GM18951 (cell line): ENCODE measurements around the gene SIX6.

Experiments used
- POLR2A ChIP-seq: IDR thresholded peaks from 4 replicates; pipeline ENCODE4 v1.6.1; 2011; ENCODE audit warnings: mild to moderate bottlenecking; ENCODE audit not compliant: insufficient read length, insufficient read depth; ENCODE audit errors: extremely low read depth
- in situ Hi-C: fragments of 300-500 bp; cut with MboI; formaldehyde crosslinking; loops from one replicate; pipeline ENCODE4 v1.12.0; 2022; ENCODE audit warnings: low sequenced_read_pairs, mixed read lengths, inconsistent platforms; ENCODE audit not compliant: unreplicated experiment

The SIX6 gene

GRCh38 chr14:60506985-60507829, 1.7 kb upstream of the SIX6 start:
- TF ChIP-seq POLR2A: no peak
- in situ Hi-C loops: no loop called here

- no peak for TF ChIP-seq POLR2A
- in situ Hi-C loops: no loop called here
These were observed 611 bp upstream of the SIX6 start for GRCh38 chr14:60508363-60508706.

- in situ Hi-C loops: no loop called here
- TF ChIP-seq POLR2A: no peak
These were observed 700 bp downstream of the SIX6 start for GRCh38 chr14:60509438-60510253.

GRCh38 chr14:60510254-60510950, 1.5 kb downstream of the SIX6 start:
- TF ChIP-seq POLR2A: no peak
- in situ Hi-C loops: no loop called here

- TF ChIP-seq POLR2A: no peak
- in situ Hi-C loops: no loop called here
These were observed 2.1 kb downstream of the SIX6 start for GRCh38 chr14:60510951-60511599.

GRCh38 chr14:60512126-60512525, 3.2 kb downstream of the SIX6 start:
- no peak for TF ChIP-seq POLR2A
- in situ Hi-C loops: no loop called here

- in situ Hi-C loops: no loop called here
- TF ChIP-seq POLR2A: no peak
These were observed 4.1 kb downstream of the SIX6 start for GRCh38 chr14:60512973-60513571.

GRCh38 chr14:60514378-60514740, 5.4 kb downstream of the SIX6 start:
- in situ Hi-C loops: no loop called here
- no peak for TF ChIP-seq POLR2A

- no peak for TF ChIP-seq POLR2A
- in situ Hi-C loops: no loop called here
These were observed 6.0 kb downstream of the SIX6 start for GRCh38 chr14:60514741-60515491.

GRCh38 chr14:60515511-60516289, 6.8 kb downstream of the SIX6 start:
- in situ Hi-C loops: no loop called here
- no peak for TF ChIP-seq POLR2A

GRCh38 chr14:60532442-60532841, 23.5 kb downstream of the SIX6 start:
- no peak for TF ChIP-seq POLR2A
- in situ Hi-C loops: no loop called here
